Stomach (tissue), 9 donors: ENCODE data around the gene NDUFA6. TPM values are rescaled to one million over a fixed set of nuclear protein-coding genes. Genes with fewer than 3 reads are reported as not detected.

Experiments used
- DNase-seq, 2 donors: peaks; one replicate each; pipeline versions ENCODE4 v3.0.0 to v3.0.0-alpha.2; 2013 to 2019
- H3K27ac ChIP-seq, 5 donors: fragments of 200-600 bp in 4 of 5; sonication (generic) in 4 of 5; one replicate each; pipeline ENCODE4 v1.5.1; 2013 to 2019; ENCODE audit warnings: mild to moderate bottlenecking in 1 of 5, moderate library complexity in 1 of 5
- H3K27me3 ChIP-seq, 3 donors: fragments of 200-600 bp; sonication (generic); one replicate each; pipeline ENCODE4 v1.5.1; 2017 to 2019; ENCODE audit warnings: mixed run types in 1 of 3
- H3K36me3 ChIP-seq, 4 donors: fragments of 200-600 bp; sonication (generic); 1 replicate in 3 of 4; 2 replicates in 1 of 4; pipeline ENCODE4 v1.5.1; 2016 to 2019
- H3K4me1 ChIP-seq, 4 donors: fragments of 200-600 bp; sonication (generic); one replicate each; pipeline ENCODE4 v1.5.1; 2016 to 2019
- H3K4me3 ChIP-seq, 4 donors: fragments of 200-600 bp; sonication (generic) in 3 of 4; one replicate each; pipeline ENCODE4 v1.5.1; 2016 to 2019; ENCODE audit warnings: mild to moderate bottlenecking in 1 of 4
- H3K9me3 ChIP-seq, 4 donors: fragments of 200-600 bp; sonication (generic); one replicate each; pipeline ENCODE4 v1.5.1; 2016 to 2019
- EP300 ChIP-seq: sonication (generic); formaldehyde crosslinking; IDR thresholded peaks from one replicate; pipeline ENCODE4 v1.6.1; 2017; ENCODE audit warnings: antibody characterized with exemption
- POLR2A ChIP-seq, 4 donors: fragments of 450-650 bp; IDR thresholded peaks; one replicate each; pipeline ENCODE4 v1.6.1; 2016; ENCODE audit warnings: antibody characterized with exemption in 4 of 4, control low read depth in 2 of 4, mild to moderate bottlenecking in 1 of 4, moderate library complexity in 1 of 4
- POLR2AphosphoS5 ChIP-seq, 3 donors: sonication (generic); formaldehyde crosslinking; IDR thresholded peaks; one replicate each; pipeline ENCODE4 v1.6.1; 2016; ENCODE audit warnings: antibody characterized with exemption in 3 of 3
- WGBS, 5 donors: extraction: QIAGEN DNeasy Blood & Tissue Kit in 3 of 5; methylation state at CpG; one replicate each; pipeline versions ENCODE4 v1.1.5 to v1.1.7; 2013 to 2018; 5-methylcytosine and 5-hydroxymethylcytosine counted together
- intact Hi-C: fragments of 100-400 bp; cut with DNase I; formaldehyde crosslinking; loops from one replicate; pipeline ENCODE4 v1.15.1; 2023; ENCODE audit warnings: low total_unique reads
- polyA plus RNA-seq, 3 donors: library from polyadenylated mRNA; stranded (reverse); fragments of 200-250 nt; gene quantifications; one replicate each; pipeline ENCODE4 v1.2.3, GENCODE V29; 2013
- total RNA-seq, 5 donors: library from RNA; depleted of rRNA; stranded (reverse); fragments of >200 nt; gene quantifications; one replicate each; pipeline versions ENCODE4 v1.1.0 to v1.2.3, GENCODE V29; 2014 to 2016
- TF ChIP-seq, protein P1 (sequence below), 7 experiments: fragments of 450-650 bp in 4 of 7; fragments of 200-600 bp in 3 of 7; sonication (generic) in 3 of 7; IDR thresholded peaks; one replicate each; pipeline ENCODE4 v1.5.1; 2016 to 2019; ENCODE audit warnings: antibody characterized with exemption in 7 of 7, control low read depth in 2 of 7, mild to moderate bottlenecking in 1 of 7
- donor health status: healthy with polysubstance abuse.
- donor health status: Bipolar disorder and iron deficiency.
- donor health status: healthy.

Gene NDUFA6
- total and polyA plus RNA-seq, 8 donors, result 49.4 to 167 (median 63.5) TPM

DNA sequence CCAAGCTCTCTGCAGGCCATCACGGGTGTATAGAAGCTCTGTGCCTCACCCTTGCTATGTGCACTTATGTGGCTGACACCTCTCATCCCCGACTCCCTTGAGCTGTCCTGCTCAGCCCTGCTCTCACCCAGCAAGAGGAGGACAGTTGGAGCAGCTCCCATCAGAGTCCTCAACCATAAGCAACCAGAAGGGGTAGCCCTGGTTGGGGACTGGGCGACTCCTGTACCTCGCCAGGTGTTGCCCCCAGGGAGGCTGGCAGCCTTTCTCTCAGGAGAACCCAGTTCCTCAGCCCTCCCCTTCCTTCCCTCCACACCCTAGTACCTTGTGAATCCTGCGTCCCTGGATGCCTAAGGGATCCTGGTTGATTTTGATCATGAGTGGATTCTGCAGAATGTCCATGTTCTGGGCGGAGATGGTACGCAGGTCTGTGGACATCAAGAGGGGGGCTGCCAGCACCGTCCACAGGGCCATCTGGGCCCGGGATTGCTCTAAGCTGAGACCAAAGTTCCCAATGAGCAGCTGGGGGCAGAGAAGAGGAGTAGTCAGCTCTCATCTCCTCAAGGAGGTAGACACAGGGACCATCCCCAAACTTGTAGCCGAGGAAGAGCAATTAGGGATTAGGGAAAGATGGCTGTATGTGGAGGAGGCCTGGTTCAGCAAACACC lies 27.9 kb downstream of the NDUFA6 start:
- no peak overlapping the region for H3K4me3 ChIP-seq
- H3K9me3 ChIP-seq, result no peaks in the 10 kb centered on the region
- H3K4me1 ChIP-seq, result no peaks in the 10 kb centered on the region
- H3K27ac ChIP-seq, result no peak overlapping the region
- no peaks in the 10 kb centered on the region for H3K27me3 ChIP-seq
- intact Hi-C loops, result no loop called here
- 89 to 95% (median 89%) methylated on average over 10 of the region's 10 CpGs for WGBS, 5 donors
- TF ChIP-seq POLR2AphosphoS5 (IDR thresholded peaks at IDR 0.05) (no peak), POLR2A (IDR thresholded peaks at IDR 0.05) (no peak), EP300 (no peak)
- TF ChIP-seq, protein P1, sequence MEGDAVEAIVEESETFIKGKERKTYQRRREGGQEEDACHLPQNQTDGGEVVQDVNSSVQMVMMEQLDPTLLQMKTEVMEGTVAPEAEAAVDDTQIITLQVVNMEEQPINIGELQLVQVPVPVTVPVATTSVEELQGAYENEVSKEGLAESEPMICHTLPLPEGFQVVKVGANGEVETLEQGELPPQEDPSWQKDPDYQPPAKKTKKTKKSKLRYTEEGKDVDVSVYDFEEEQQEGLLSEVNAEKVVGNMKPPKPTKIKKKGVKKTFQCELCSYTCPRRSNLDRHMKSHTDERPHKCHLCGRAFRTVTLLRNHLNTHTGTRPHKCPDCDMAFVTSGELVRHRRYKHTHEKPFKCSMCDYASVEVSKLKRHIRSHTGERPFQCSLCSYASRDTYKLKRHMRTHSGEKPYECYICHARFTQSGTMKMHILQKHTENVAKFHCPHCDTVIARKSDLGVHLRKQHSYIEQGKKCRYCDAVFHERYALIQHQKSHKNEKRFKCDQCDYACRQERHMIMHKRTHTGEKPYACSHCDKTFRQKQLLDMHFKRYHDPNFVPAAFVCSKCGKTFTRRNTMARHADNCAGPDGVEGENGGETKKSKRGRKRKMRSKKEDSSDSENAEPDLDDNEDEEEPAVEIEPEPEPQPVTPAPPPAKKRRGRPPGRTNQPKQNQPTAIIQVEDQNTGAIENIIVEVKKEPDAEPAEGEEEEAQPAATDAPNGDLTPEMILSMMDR (IDR thresholded peaks at IDR 0.05), result no peak
- peaks cover 38 to 96% (median 90%) of the 10 kb centered on the region in 4 donors for H3K36me3 ChIP-seq
- DNase-seq, result no peak

- Histone ChIP-seq H3K27me3 (no peaks in the 10 kb centered on the region), H3K4me3 (no peak overlapping the region), H3K27ac (no peak overlapping the region), H3K36me3 (peaks cover 24 to 80% (median 74%) of the 10 kb centered on the region in 4 donors), H3K9me3 (peaks cover 0 to 14% (median 5%) of the 10 kb centered on the region in 4 donors), H3K4me1 (no peaks in the 10 kb centered on the region)
- TF ChIP-seq POLR2A (IDR thresholded peaks at IDR 0.05) (no peak), EP300 (no peak), POLR2AphosphoS5 (IDR thresholded peaks at IDR 0.05) (no peak)
- TF ChIP-seq, protein P1 (IDR thresholded peaks at IDR 0.05), result no peak
- peak in 1 of 2 donors; percentile 8 for DNase-seq
- WGBS, 5 donors, result 91 to 96% (median 95%) methylated on average over 7 of the region's 7 CpGs
- intact Hi-C loops, result no loop called here
These were observed 29.5 kb downstream of the NDUFA6 start for GRCh38 chr22:42061041-42061440.

- Histone ChIP-seq H3K36me3 (peaks cover 19 to 74% (median 69%) of the 10 kb centered on the region in 4 donors), H3K27me3 (no peaks in the 10 kb centered on the region), H3K9me3 (peaks cover 0 to 14% (median 5%) of the 10 kb centered on the region in 4 donors), H3K4me3 (no peak overlapping the region), H3K4me1 (no peaks in the 10 kb centered on the region), H3K27ac (no peak overlapping the region)
- 82 to 98% (median 95%) methylated on average over 5 of the region's 5 CpGs for WGBS, 5 donors
- intact Hi-C loops, result no loop called here
- no peak for DNase-seq
- TF ChIP-seq EP300 (no peak), POLR2A (IDR thresholded peaks at IDR 0.05) (no peak), POLR2AphosphoS5 (IDR thresholded peaks at IDR 0.05) (no peak)
- TF ChIP-seq, protein P1 (IDR thresholded peaks at IDR 0.05), result no peak
These were observed 30.1 kb downstream of the NDUFA6 start for GRCh38 chr22:42060489-42060888.

DNA sequence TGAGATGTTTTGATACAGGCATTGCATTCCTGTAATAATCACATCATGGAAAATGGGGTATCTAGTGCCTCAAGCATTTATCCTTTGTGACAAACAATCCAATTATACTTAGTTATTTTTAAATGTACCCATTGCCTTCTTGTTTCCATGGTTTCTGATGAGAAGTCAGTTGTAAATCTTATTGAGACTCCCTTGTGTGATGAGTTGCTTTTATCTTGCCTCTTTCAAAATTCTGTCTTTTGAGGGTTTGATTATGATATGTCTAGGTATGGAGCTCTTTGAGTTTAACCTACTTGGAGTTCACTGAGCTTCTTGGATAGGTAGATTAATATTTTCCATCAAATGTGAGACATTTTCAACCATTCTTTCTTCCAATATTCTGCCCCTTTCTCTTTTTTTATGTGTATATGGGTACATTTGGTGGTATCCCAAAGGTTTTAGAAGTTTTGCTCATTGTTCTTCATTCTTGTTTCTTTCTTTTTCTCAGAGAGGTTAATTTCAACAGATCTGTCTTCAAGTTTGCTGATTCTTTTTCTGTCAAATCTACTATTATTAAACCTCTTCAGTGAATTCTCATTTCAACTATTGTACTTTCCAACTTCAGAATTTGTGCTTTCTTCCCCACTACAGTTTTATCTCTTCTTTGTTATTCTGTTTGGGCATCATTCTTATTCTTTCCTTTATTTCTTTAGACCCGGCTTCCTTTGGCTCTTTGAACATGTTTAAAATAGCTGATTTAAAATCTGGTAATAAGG lies 33.6 kb downstream of the NDUFA6 start:
- DNase-seq, result no peak
- WGBS, 5 donors, result 96 to 100% (median 98%) methylated on average over 1 of the region's 1 CpG
- Histone ChIP-seq H3K27me3 (no peaks in the 10 kb centered on the region), H3K4me3 (no peak overlapping the region), H3K9me3 (peaks cover 0 to 14% (median 5%) of the 10 kb centered on the region in 4 donors), H3K4me1 (no peaks in the 10 kb centered on the region), H3K36me3 (peaks cover 12 to 41% (median 38%) of the 10 kb centered on the region in 4 donors), H3K27ac (no peak overlapping the region)
- TF ChIP-seq EP300, result no peak
- TF ChIP-seq, protein P1 (IDR thresholded peaks at IDR 0.05), result no peak
- TF ChIP-seq POLR2A (IDR thresholded peaks at IDR 0.05), result no peak
- TF ChIP-seq POLR2AphosphoS5 (IDR thresholded peaks at IDR 0.05), result no peak
- intact Hi-C loops, result no loop called here
